Measurements from ENCODE around the gene TM2D3.

The TM2D3 gene

DNA sequence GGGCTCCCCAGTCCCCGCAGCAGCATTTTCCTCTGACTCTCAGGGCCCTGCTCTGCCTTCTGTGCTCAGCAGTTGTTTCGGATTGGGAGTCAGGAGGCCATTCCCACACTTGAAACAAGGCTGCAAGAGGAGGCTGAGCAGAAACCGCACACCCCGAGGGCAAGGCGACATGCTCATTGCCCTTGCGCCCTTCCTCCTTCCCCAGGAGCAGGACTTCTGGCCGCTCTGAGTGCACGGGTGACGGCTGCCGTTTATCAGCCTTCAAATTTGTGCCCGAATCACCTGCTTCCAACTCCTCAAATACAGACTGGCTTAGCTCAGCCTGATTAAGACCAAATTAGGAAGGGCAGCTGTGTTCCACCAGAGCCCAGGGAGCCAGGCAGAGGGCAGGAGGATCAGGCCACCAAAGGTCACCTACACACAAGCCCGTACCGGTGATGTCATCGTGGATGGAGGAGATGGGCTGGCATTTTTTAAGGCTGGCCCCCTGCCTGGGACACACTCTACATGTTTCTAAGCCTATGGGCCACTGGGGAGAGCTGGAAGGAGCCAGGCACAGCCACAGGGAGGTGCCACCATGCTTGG, 38.1 kb downstream of the TM2D3 start:
- no peaks in the 10 kb centered on the region for H3K27me3 ChIP-seq (ENCODE audit: insufficient read depth, low read length)
- H2AFZ ChIP-seq (ENCODE audit: low read depth, low read length), result no peak overlapping the region
- no peaks in the 10 kb centered on the region for H3K9me3 ChIP-seq (ENCODE audit: low read length)
- H3K36me3 ChIP-seq (ENCODE audit: insufficient read depth, low read length), result no peaks in the 10 kb centered on the region
- H3K4me1 ChIP-seq (ENCODE audit: insufficient read depth, low read length), result peaks cover 11% of the 10 kb centered on the region
- H3K4me3 ChIP-seq (ENCODE audit: low read length), result no peak overlapping the region

DNA sequence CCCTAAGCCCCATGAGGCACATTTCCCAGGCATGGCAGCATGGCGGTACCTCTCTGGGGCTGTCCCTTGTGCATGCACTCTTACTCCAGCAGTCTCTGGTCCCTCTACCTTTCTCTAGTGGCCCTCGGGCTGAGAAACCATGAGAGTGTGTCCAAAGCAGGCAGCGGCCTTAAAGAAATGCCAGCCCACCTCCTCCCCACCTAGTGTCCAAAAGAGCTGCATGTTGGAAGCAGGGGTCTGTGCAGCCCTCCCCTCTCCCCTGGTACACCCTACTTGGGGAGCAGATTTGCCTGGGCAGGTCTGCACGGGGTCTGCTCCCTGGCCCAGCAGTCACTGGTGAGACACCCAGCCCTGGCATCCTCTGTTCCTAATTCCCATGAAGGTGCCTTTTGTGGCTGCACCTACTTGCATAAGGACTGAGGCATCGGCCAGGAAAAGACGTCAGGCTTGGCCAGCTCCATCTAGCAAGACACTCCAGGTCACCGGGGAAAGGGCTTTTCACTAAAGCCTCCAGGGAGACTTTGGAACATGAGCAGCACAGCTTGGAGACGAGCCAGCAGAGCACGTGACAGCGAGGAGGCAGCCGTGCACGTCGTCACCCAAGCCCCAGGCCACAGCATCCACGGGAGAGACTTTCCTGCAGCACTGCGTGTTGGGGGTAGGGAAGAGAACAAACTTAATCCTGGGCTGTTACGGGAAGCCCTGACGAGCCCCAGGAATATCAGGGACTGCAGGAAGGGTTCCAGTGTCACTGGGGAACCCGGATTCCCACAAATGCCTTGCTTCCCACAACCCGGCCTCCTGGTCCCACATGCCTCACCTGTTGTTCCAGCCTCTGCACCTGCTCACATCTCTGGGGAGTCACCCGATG, 38.8 kb downstream of the TM2D3 start:
- Histone ChIP-seq H3K36me3 (ENCODE audit: insufficient read depth, low read length) (no peaks in the 10 kb centered on the region), H3K9me3 (ENCODE audit: low read length) (no peaks in the 10 kb centered on the region), H3K27me3 (ENCODE audit: insufficient read depth, low read length) (no peaks in the 10 kb centered on the region)

DNA sequence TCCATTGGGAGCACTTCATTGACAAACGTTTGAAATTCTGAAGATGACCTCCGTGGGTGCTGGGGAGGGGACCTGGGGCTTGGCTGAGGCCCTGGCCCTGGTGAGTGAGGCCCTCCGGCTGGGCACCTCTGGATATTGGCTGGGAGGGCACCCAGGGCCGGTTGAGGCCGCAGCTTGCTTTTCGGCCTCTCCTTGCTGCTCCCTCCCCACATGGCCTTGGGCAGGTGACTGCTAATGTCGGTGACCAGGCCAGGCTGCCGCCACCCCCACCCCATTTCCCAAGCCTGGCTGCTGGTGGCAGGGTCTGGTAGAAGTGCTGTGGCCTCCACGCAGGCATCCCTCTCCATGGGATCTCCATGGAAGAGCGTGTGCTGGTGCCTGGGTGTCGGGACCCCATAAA, 39.5 kb downstream of the TM2D3 start:
- H3K27me3 ChIP-seq (ENCODE audit: insufficient read depth, low read length), result no peaks in the 10 kb centered on the region
- H3K4me1 ChIP-seq (ENCODE audit: insufficient read depth, low read length), result peaks cover 11% of the 10 kb centered on the region
- no peaks in the 10 kb centered on the region for H3K36me3 ChIP-seq (ENCODE audit: insufficient read depth, low read length)
- no peaks in the 10 kb centered on the region for H3K9me3 ChIP-seq (ENCODE audit: low read length)
- H3K4me3 ChIP-seq (ENCODE audit: low read length), result no peak overlapping the region
- H2AFZ ChIP-seq (ENCODE audit: low read depth, low read length), result no peak overlapping the region

More for the DNA sequence above, 38.8 kb downstream of the TM2D3 start:
- no peak overlapping the region for H2AFZ ChIP-seq (ENCODE audit: low read depth, low read length)
- no peak overlapping the region for H3K4me3 ChIP-seq (ENCODE audit: low read length)
- H3K4me1 ChIP-seq (ENCODE audit: insufficient read depth, low read length), result peaks cover 11% of the 10 kb centered on the region

DNA sequence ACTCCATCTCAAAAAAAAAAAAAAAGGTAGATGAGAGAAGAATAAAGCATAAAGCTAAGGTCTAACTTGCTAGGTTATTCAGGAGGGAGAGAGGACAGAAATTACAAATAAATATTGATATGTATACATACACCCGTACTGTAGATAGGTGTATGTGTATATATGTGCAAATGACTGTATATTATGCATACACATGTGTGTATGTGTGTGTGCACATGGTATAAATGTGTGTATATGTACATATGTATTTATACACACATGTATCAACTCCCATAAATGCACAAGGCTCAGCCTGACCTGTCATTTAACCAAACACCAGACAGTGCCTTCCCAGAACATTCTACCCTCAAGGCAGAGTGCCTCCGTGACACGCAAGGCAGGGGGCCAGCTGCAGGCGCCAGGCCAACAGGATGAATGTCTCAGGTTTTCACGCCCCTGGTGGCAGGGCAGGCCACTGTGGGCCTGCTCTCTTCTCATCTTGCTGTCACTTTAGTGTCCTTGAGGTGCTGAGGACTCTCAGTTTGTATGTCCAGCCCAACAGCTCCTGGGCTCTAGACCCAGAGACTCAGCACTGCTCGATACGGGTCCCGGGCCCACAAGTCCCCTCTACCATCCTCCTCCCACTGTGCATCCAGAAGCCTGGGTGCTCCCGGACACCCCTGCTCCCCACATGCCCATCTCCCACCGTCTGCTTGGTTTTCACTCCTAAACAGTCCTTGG, 40.4 kb downstream of the TM2D3 start:
- H3K4me1 ChIP-seq (ENCODE audit: insufficient read depth, low read length), result peaks cover 10% of the 10 kb centered on the region
- no peaks in the 10 kb centered on the region for H3K36me3 ChIP-seq (ENCODE audit: insufficient read depth, low read length)
- no peaks in the 10 kb centered on the region for H3K9me3 ChIP-seq (ENCODE audit: low read length)
- no peaks in the 10 kb centered on the region for H3K27me3 ChIP-seq (ENCODE audit: insufficient read depth, low read length)
- no peak overlapping the region for H3K4me3 ChIP-seq (ENCODE audit: low read length)
- no peak overlapping the region for H2AFZ ChIP-seq (ENCODE audit: low read depth, low read length)

DNA sequence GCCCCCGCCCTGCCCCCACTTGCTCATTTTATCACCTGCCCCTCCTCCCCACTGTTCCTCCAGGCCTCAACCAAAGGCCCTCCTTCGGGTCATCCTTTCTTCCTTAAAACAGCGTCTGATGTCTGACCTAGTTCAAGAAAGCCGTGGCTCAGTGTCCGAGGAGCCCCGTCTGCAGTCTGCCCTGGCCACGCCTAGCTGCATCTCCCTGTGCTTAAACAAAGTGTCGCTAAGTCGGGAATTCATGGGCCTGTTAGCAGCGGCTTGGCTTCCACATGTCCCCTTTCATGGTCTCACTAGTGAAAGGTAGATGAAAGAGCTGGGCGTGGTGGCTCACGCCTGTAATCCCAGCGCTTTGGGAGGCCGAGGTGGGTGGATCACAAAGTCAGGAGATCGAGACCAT, 41.2 kb downstream of the TM2D3 start:
- H2AFZ ChIP-seq (ENCODE audit: low read depth, low read length), result no peak overlapping the region
- peaks cover 3% of the 10 kb centered on the region for H3K4me1 ChIP-seq (ENCODE audit: insufficient read depth, low read length)
- H3K9me3 ChIP-seq (ENCODE audit: low read length), result no peaks in the 10 kb centered on the region
- H3K36me3 ChIP-seq (ENCODE audit: insufficient read depth, low read length), result no peaks in the 10 kb centered on the region
- no peaks in the 10 kb centered on the region for H3K27me3 ChIP-seq (ENCODE audit: insufficient read depth, low read length)
- no peak overlapping the region for H3K4me3 ChIP-seq (ENCODE audit: low read length)

DNA sequence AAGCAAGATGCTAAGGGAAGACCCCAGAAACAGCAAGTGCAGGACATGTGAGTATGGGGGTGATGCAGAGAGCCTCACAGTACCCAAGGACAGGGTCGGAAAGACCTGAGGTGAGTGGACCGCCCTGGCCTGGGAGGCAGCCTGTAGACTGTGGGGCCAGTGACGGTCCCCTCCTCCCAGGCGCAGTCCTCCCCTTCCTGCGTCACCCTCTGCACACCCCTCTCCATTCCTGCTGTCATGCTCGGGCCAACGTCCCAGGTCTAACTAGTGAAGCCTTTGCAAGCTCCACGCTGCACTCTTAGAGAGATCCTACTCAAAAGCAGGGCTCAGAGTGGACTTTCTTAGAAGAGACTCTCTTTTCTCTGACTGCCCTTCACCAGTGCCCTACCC, 41.6 kb downstream of the TM2D3 start:
- no peak overlapping the region for H3K4me3 ChIP-seq (ENCODE audit: low read length)
- no peaks in the 10 kb centered on the region for H3K9me3 ChIP-seq (ENCODE audit: low read length)
- H3K27me3 ChIP-seq (ENCODE audit: insufficient read depth, low read length), result no peaks in the 10 kb centered on the region
- no peaks in the 10 kb centered on the region for H3K36me3 ChIP-seq (ENCODE audit: insufficient read depth, low read length)
- no peaks in the 10 kb centered on the region for H3K4me1 ChIP-seq (ENCODE audit: insufficient read depth, low read length)
- no peak overlapping the region for H2AFZ ChIP-seq (ENCODE audit: low read depth, low read length)

DNA sequence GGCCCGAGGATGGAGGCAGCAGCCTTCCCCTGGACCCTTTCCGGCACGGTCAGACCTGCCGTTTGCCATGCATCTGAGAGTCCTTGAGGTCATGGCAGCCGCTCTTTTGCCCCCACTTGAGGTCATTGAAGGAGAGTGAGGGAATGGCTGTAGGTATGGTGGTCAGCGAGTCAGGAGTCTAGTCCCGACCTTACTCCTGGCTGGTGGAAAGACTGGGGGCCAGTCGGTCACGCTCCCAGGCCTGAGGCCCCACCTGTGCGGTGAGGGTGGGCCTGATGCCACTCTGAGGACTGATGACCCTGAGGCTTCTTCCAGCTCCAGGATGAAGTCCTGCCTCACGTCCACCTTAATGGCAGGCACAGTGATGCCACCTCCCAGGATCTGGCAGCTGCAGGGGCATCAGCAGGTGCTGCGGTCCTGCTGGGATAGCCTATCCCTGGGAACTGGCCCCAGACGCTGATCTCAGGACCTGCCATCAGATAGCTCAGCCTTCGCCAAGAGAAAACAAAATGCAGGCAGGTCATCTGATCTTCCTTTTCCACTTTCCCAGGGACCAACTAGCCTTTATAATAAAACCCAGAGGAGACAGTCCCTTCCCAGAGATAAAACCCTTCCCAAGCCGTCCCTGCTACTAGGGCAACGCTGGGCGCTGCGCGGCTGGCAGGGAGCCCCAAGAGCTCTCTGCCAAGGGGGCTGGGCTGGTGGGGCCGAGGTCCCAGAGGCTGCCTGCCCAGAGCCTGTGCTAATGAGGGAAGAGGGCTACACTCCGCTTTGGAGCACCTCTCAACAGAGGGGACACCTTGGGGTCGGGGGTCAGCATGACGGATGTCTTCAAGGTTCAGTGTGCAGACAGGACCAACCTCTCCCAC, 42.2 kb downstream of the TM2D3 start:
- H2AFZ ChIP-seq (ENCODE audit: low read depth, low read length), result no peak overlapping the region
- H3K4me3 ChIP-seq (ENCODE audit: low read length), result no peak overlapping the region
- no peaks in the 10 kb centered on the region for H3K27me3 ChIP-seq (ENCODE audit: insufficient read depth, low read length)
- no peaks in the 10 kb centered on the region for H3K9me3 ChIP-seq (ENCODE audit: low read length)
- no peaks in the 10 kb centered on the region for H3K4me1 ChIP-seq (ENCODE audit: insufficient read depth, low read length)
- no peaks in the 10 kb centered on the region for H3K36me3 ChIP-seq (ENCODE audit: insufficient read depth, low read length)

DNA sequence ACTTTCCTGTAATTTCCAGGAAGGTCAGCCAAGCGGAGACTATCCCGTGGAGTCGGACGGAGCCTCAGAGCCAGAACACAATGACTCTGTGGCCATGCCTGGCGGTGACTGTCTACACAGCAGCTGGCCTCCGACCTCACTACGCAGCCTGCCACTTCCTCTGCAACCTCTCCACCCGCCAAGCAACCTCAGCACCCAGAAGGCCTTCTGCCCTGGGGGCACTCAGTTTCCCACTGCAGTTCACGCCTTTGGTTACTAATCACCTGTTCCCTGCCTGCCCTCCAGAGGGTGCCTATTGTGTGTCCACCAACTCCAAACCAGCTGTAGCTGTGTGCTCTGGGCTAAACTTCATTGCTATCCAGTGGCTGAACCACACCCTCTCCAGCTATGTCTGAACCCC, 44.0 kb downstream of the TM2D3 start:
- Histone ChIP-seq H3K27me3 (ENCODE audit: insufficient read depth, low read length) (no peaks in the 10 kb centered on the region), H3K4me3 (ENCODE audit: low read length) (no peak overlapping the region), H3K36me3 (ENCODE audit: insufficient read depth, low read length) (no peaks in the 10 kb centered on the region), H3K9me3 (ENCODE audit: low read length) (no peaks in the 10 kb centered on the region), H3K4me1 (ENCODE audit: insufficient read depth, low read length) (no peaks in the 10 kb centered on the region), H2AFZ (ENCODE audit: low read depth, low read length) (no peak overlapping the region)

DNA sequence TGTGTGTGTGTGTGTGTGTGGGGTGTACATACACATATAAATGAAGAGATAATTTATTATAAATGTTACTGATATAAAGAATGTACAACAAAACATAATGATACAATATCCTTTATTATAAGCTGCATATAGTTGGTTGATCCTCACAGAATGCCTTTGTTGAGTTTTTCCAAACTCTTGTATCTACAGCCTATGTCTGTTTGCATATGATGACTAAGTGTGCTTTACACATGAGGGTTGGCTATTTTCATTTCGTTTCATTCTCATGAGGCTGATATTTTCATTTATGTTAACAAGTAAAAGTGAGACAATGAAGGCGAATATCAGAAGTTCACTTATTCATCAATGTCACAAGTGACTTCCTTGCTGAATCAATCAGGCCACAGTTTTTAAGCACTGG, 45.1 kb downstream of the TM2D3 start:
- no peaks in the 10 kb centered on the region for H3K4me1 ChIP-seq (ENCODE audit: insufficient read depth, low read length)

DNA sequence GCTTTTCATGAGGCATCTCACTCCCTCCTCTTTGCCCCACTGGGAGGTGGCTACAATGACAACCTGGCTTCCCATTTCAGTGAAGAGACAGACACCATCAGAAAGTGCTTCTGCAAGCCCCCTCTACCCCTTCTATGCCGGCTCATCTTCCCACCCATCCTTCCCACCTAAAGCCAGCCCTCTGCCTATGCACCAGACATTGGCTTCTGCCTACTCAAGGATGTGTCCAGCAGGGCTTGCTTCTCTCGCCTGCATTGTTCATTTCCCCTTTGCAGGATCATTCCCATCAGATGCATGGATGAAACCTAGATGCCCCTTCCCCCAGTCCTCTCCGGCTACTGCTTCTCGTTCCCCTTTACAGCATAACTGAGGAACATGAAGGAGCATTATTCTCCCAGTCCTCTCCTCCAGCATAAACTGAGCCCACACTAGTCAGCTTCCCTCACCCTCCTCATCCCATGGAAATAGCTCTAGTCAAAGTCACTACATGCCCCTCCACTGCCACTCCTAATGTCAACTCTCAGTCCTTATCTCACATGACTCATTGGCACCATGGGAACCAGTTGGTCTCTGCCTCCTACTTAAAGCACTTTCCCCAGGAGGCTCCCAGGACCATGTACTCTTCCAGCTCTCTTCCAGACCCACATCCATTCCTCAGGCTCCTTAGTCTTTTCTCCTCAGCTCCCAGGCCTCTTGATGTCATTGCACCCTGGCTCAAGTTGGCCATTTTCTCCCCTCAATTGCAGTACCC, 47.9 kb downstream of the TM2D3 start:
- Histone ChIP-seq H3K36me3 (ENCODE audit: insufficient read depth, low read length) (no peaks in the 10 kb centered on the region), H3K4me1 (ENCODE audit: insufficient read depth, low read length) (no peaks in the 10 kb centered on the region), H3K27me3 (ENCODE audit: insufficient read depth, low read length) (no peaks in the 10 kb centered on the region), H2AFZ (ENCODE audit: low read depth, low read length) (no peak overlapping the region), H3K4me3 (ENCODE audit: low read length) (no peak overlapping the region), H3K9me3 (ENCODE audit: low read length) (no peaks in the 10 kb centered on the region)

More for the DNA sequence above, 45.1 kb downstream of the TM2D3 start:
- no peaks in the 10 kb centered on the region for H3K36me3 ChIP-seq (ENCODE audit: insufficient read depth, low read length)
- no peak overlapping the region for H2AFZ ChIP-seq (ENCODE audit: low read depth, low read length)
- H3K9me3 ChIP-seq (ENCODE audit: low read length), result no peaks in the 10 kb centered on the region
- no peaks in the 10 kb centered on the region for H3K27me3 ChIP-seq (ENCODE audit: insufficient read depth, low read length)
- H3K4me3 ChIP-seq (ENCODE audit: low read length), result no peak overlapping the region

DNA sequence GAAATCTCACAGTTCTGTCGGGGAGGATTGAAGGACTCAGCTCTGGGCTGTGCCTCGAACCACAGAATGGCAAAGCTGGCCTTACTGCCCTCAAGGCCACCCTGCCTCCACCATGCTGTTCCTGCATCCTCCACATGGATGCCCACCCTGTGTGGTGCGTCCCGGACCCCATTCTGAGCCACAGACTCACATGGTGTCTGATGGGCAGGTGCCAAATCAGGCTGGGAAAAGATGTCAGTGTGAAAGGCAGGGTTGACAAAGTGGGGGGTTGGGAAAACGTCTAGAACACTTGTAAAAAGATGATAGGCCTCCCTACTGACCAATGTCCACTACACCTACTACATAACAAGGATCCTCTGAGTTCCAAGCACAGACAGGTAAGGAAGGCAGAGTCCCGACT, 49.4 kb downstream of the TM2D3 start:
- peaks cover 8% of the 10 kb centered on the region for H3K4me1 ChIP-seq (ENCODE audit: insufficient read depth, low read length)
- no peaks in the 10 kb centered on the region for H3K36me3 ChIP-seq (ENCODE audit: insufficient read depth, low read length)
- H3K27me3 ChIP-seq (ENCODE audit: insufficient read depth, low read length), result no peaks in the 10 kb centered on the region
- H3K9me3 ChIP-seq (ENCODE audit: low read length), result no peaks in the 10 kb centered on the region
- H3K4me3 ChIP-seq (ENCODE audit: low read length), result no peak overlapping the region
- H2AFZ ChIP-seq (ENCODE audit: low read depth, low read length), result no peak overlapping the region

DNA sequence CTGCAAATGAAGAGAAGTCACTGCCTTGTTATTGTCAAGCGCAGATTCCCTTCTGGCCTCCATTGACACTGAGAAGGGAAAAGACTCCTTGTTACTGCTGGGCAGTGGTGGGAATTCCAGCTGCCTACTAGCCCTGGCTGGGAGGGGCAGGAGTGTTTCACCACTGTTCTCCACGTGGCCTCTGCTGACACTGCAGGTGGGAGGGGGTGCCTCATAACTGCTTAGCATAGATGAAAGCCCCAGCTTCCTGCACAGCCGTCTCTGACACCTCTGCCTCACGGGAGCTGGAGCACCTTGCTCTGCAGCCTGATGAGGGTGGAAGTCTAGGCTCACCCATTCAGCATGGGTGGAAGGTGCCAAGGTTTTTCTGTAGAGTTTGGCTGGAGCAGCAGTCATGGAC, 52.1 kb downstream of the TM2D3 start:
- Histone ChIP-seq H3K36me3 (ENCODE audit: insufficient read depth, low read length) (no peaks in the 10 kb centered on the region), H3K4me3 (ENCODE audit: low read length) (no peak overlapping the region), H3K27me3 (ENCODE audit: insufficient read depth, low read length) (no peaks in the 10 kb centered on the region), H3K9me3 (ENCODE audit: low read length) (peaks cover 2% of the 10 kb centered on the region), H2AFZ (ENCODE audit: low read depth, low read length) (no peak overlapping the region), H3K4me1 (ENCODE audit: insufficient read depth, low read length) (peaks cover 8% of the 10 kb centered on the region)
